K562 (cell line): ENCODE data around the gene CNTN2.

Source experiments
- CTCF ChIP-seq, 3 experiments: IDR thresholded peaks in 2 of 3; conservative IDR thresholded peaks in 1 of 3; 2 replicates each; pipeline ENCODE4 v1.5.1; 2011 to 2012; ENCODE audit warnings: low read length in 3 of 3, mild to moderate bottlenecking in 3 of 3, control low read depth in 2 of 3, improper control_type of control experiment in 1 of 3, inconsistent platforms in 1 of 3, low read depth in 1 of 3, mixed read lengths in 1 of 3, moderate library complexity in 1 of 3; ENCODE audit not compliant: insufficient read depth in 2 of 3
- ESRRA ChIP-seq: fragments of 450-650 bp; IDR thresholded peaks from 2 replicates; pipeline ENCODE4 v1.6.1; 2014; ENCODE audit warnings: low read depth, mild to moderate bottlenecking, moderate library complexity, borderline replicate concordance
- GABPA ChIP-seq: fragments of 200-800 bp; sonication (Bioruptor generic); conservative IDR thresholded peaks from 2 replicates; pipeline ENCODE4 v1.6.1; 2016; ENCODE audit warnings: low read depth, missing genetic modification characterization, missing compliant biosample characterization
- NR3C1 ChIP-seq: sonication (generic); formaldehyde crosslinking; IDR thresholded peaks from 2 replicates; pipeline ENCODE4 v1.8.1; 2022; ENCODE audit warnings: missing genetic modification reagents
- RBFOX2 ChIP-seq: fragments of 200-400 bp; formaldehyde crosslinking; IDR thresholded peaks from 2 replicates; pipeline ENCODE4 v1.6.1; 2017; ENCODE audit warnings: low read depth, mild to moderate bottlenecking, low read length, moderate library complexity
- RERE ChIP-seq: sonication (generic); formaldehyde crosslinking; IDR thresholded peaks from 2 replicates; pipeline ENCODE4 v1.8.0; 2023; ENCODE audit warnings: missing genetic modification reagents, mild to moderate bottlenecking, borderline replicate concordance
- SMAD4 ChIP-seq: fragments of 250-450 bp; sonication (Bioruptor Pico); conservative IDR thresholded peaks from 2 replicates; pipeline ENCODE4 v1.8.0; 2021; ENCODE audit warnings: inconsistent platforms, mild to moderate bottlenecking, moderate library complexity
- SP1 ChIP-seq: sonication (generic); formaldehyde crosslinking; IDR thresholded peaks from 2 replicates; pipeline ENCODE4 v1.8.1; 2022; ENCODE audit warnings: mild to moderate bottlenecking, missing genetic modification reagents
- TSHZ1 ChIP-seq: fragments of 250-450 bp; sonication (Bioruptor Pico); IDR thresholded peaks from 2 replicates; pipeline ENCODE4 v1.4.0; 2020; ENCODE audit warnings: mild to moderate bottlenecking, moderate library complexity
- ZBED1 ChIP-seq: IDR thresholded peaks from 2 replicates; pipeline ENCODE4 v1.6.1; 2014
- ZNF23 ChIP-seq: fragments of 250-450 bp; sonication (Bioruptor Pico); IDR thresholded peaks from 2 replicates; pipeline ENCODE4 v1.4.0; 2020; ENCODE audit warnings: mild to moderate bottlenecking
- ZNF282 ChIP-seq: sonication (generic); formaldehyde crosslinking; IDR thresholded peaks from 2 replicates; pipeline ENCODE4 v1.8.1; 2023; ENCODE audit warnings: missing genetic modification reagents

- no peak for TF ChIP-seq ZNF23 (CRISPR knock-in tag)
- TF ChIP-seq CTCF (IDR thresholded peaks at IDR 0.05 in 2 of 3, conservative IDR thresholded peaks at IDR 0.05 in 1 of 3; ENCODE audit: insufficient read depth in 2 of 3, low read depth in 1 of 3, low read length in 3 of 3) = no peak
- TF ChIP-seq RERE = no peak
- no peak for TF ChIP-seq SMAD4 (CRISPR knock-in tag)
- TF ChIP-seq ZBED1 = no peak
- no peak for TF ChIP-seq ESRRA
- no peak for TF ChIP-seq NR3C1 (CRISPR knock-in tag)
- TF ChIP-seq RBFOX2 = no peak
- no peak for TF ChIP-seq GABPA (tag)
- no peak for TF ChIP-seq TSHZ1 (CRISPR knock-in tag)
- no peak for TF ChIP-seq SP1 (CRISPR knock-in tag)
- TF ChIP-seq ZNF282 (CRISPR knock-in tag) = no peak
Observed at GRCh38 chr1:205071801-205072200, 28.8 kb downstream of the CNTN2 start.
